Epithelial cell of prostate (primary cell): ENCODE data around the gene ZSCAN31.

ENCODE experiments used
- DNase-seq: peaks from one replicate; pipeline ENCODE4 v3.0.0-alpha.2; 2011; ENCODE audit warnings: low read depth, low spot score
- H3K27ac ChIP-seq: fragments of 450-650 bp; 2 replicates; pipeline ENCODE4 v1.5.1; 2017; ENCODE audit warnings: mild to moderate bottlenecking

Gene ZSCAN31

DNA sequence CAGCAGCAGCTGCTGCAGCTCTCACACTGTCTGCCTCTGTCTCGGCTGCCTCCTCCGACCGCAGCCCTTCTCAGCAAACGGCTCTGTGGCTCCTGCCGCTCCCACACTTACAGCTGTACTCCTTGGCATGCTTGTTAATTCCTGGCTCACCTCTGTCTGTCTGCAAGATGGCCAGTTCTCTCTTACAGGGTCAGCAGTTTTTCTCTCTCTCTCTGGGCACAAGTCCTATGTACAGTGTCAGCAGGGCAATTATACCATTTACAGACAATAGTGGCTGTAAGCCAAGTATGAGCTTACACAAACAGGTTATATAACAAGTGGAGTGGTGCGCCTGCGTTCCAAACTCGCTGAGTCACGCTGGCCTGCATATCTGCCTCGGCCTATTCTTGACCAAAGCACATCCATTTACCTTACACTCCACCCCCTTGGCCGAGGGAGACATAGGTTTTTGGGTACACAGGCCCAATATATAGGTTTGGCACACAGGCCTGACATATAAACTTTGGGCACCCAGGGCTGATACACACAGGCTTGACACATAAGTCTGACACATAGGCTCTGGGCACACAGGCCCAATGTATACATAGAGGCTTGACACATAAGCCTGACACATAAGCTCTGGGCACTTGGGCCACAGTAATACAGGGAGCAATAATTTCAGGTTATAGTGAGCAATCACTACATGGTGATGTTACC is 18.2 kb upstream of the ZSCAN31 start:
- peak; percentile 69 for DNase-seq
- peak overlapping the region; percentile 72 for H3K27ac ChIP-seq

DNA sequence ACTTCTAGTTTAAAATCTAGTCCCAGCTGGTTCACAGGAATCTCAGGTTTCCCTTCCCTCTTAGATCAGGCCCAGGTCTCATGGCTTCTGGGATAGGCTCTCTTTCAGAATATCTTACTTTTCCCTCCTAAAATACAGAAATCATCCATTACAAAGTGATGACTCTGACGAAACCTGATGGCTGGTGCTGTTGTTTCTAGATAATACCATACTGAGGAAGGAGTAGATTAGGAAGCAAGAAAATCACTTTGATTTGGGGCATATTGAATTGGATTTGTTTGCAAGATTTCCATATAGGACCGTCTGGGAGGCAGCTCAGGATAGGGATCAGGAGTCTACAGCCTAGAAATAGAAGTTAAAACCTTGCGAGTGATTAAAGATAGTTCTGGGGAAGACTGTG is 17.4 kb upstream of the ZSCAN31 start:
- DNase-seq: no peak
- peak overlapping the region; percentile 72 for H3K27ac ChIP-seq

DNA sequence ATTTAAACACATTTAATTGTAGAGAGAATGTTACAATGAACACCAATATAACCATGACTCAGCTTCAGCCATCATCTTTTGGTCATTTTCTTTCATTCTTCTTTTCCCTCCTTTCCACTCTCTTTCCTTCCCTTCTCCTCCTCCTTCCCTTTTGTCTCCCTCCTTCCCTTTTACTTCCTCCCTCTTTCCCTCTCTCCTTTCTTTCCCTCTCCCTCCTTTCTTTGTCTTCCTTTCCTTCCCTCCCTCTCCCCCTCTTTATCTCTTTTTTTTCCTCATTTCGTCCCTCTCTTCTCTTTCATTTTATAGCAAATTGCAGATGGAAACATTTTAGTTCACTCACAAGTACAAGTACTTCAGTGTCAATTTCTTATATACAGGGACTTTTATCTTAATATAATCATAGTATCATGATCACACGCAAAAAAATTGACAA is 15.6 kb upstream of the ZSCAN31 start:
- no peak overlapping the region for H3K27ac ChIP-seq
- no peak for DNase-seq

DNA sequence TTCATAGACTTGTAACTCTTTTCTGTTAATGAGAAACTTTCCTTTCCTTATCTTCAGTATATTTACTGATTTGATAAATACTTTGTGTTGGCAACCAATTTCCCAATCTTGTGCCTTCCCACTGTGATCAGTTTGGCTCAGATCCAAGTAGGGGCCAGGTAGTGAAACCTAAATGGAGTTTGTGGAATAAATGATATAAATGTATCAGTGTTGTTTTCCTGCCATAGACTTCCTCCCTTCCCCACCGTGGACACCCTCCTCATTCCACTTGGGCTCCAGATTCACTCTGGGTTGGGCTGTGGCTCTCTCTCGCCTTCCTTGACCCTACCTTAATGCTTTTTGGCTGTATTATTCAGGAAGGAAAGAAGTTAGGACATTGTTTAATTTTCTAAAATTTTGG is 15.1 kb upstream of the ZSCAN31 start:
- DNase-seq: no peak
- no peak overlapping the region for H3K27ac ChIP-seq

DNA sequence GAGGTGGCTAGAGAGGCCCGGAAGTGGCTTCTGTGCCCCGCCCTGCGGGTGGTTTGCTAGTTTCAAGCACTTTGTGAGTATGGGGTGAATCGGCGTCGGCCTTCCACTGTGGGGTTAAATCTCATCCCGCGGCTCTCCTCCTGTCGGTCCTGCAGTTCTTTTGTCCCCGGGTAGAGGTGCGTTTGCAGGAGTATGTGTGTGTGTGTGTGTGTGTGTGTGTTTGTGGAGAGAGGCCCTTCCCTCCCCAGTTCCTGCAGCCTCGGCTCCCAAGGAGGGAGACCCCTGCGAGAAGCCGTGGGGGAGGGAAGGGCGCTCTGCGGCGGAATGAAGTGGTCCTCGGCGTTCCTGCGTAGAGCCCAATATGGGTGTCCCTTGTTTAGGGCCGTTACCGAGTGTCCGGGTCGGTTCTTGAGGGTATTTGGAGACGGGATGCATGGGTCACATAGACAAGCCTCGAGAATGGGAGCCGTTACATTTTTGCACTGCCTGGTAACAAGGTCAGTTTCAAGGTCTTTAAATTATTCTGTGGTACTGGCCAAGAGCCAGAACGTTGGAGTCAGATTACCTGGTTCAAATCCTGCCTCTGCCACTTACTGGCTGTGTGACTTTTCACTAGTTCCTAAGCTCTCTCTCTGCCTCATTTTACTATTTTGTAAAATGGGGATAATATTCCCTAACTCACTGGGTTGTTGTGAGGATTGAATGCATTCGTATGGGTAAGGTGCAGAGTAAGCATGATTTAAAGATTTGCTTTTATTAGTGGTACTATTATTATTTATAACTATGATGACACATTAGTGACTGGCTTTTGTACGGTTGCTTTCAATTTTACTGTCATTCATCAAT is 14.2 kb upstream of the ZSCAN31 start, which contains the start of gene ZKSCAN3:
TSS of gene ZKSCAN3 (plus strand) at position 56 of the 846 bp plus-strand sequence. CDS start 9,640 bp downstream, outside the sequence.
- DNase-seq: no peak
- H3K27ac ChIP-seq: peak within 1 kb of the TSS; percentile 67

DNA sequence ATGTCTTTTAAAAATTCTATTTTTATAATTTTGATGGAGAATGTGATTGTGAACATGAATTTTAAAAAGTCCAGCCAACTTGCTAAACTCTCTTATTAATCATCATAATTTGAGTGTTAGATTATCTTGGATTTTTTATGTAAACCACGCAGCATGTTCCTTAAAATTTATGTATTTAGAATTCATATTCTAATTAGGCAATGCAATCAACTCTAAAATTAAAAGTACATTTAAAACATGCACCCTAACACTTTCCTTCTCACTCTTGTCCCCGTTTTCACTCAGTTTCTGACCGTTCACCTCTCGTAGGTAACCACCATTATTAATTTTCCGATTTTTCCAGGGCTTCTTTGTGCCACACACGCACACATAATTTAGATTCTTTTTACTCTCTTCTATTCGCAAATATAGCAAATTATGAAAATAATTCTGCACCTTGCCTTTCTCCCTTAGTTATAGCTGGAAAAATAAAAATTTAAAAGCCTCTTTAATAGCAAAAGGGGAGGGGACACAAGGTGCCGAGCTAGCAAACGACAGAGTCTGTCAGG is 13.5 kb upstream of the ZSCAN31 start:
- H3K27ac ChIP-seq: peak overlapping the region; percentile 67
- no peak for DNase-seq

DNA sequence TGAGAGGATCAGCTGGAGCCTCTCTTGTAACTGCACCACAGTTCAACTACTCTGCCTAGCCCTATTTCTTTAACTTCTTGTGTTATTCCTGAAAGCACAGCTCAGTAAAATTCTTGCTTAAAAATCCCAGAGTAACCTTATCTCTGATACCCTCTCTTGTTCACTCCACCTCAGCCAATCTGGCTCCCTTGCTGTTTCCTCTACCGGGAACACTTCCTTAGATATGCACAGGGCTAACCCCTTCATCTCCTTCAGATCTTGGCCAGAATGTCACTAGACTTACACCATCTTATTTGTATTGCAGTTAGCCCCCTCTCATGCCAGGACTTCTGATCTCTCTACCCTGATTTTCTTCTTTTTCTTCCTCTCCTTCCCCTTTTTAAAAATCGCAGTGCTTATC is 11.2 kb upstream of the ZSCAN31 start:
- no peak overlapping the region for H3K27ac ChIP-seq
- DNase-seq: no peak

DNA sequence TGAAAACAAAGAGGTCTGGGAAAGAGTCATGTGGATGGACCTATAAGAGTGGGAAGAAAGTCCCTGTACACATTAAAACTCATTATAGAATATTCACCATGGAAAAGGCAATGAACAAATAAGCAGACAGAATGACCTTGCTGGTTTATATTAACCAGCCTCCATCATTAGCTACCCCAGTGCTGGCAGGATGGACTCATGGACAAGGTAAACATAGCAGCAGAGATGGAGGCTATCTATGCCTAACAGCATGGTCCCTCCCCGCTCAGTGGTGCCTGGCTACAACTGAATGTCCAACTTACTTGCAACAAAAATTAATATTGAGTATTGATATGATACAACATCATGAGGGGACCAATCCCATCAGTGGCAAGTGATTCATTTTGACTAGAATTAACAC is 9.3 kb upstream of the ZSCAN31 start:
- H3K27ac ChIP-seq: no peak overlapping the region
- DNase-seq: no peak

DNA sequence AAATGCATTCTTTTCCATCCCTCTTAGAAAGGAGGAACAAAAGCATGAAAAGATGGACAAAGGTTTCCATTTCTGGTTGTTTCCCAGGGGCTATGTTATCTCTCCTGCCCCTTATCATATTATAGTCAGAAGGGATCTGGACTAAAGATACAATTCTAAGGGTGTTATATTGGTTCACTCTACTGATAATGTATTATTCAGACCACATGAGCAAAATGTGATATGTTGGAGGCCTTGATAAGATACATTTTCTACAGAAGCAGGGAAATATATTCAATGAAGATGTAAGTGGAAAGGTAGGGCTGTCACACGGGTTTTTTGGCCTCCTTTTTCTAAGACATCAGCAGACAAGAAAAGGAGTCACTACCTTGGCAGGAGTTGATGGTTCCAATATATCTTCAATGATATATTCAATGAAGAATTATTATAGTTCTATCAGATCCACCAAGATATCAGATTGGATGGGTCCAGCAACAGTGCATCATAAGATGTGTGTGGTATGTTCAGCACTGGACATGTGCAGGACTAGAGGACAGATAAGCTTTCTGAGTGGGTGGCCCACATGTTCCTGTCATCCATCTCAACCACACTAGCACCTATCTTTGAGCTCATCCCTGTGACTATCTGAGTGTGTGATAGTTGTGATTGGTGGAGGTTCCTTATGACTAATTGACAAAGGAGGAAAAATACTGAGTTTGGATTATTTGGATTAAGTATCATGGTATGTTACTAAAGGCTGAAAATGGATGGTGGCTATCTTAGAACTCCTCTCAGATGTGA is 8.1 kb upstream of the ZSCAN31 start:
- DNase-seq: no peak
- H3K27ac ChIP-seq: no peak overlapping the region

DNA sequence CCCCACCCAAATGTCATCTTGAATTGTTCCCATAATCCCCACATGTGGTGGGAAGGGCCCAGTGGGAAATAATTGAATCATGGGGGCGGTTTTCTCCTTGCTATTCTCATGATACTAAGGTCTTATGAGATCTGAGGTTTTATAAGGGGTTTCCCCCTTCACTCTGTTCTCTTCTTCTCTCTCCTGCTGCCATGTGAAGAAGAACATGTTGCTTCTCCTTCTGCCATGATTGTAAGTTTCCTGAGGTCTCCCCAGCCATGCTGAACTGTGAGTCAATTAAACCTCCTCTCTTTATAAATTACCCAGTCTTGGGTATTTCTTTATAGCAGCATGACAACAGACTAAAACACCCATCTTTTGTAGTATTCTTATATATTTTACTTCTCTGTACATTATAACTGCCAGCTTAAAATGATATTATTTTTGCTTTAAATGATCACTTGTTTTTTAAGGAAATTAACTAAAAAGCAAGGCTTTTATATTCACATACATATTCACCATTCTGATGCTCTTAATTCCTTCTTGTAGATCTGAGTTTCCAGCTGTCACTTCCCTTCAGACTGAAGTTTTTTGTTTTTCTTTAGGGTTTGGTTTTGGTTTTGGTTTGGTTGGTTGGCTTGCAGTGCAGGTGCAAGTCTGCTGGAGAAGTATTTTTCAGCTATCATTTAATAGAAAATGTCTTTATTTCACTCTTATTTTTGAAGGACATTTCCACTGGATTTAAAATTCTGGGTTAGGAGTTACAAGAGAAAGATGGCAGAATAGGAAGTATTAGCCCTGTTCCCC is 4.6 kb upstream of the ZSCAN31 start:
- no peak overlapping the region for H3K27ac ChIP-seq
- DNase-seq: no peak

DNA sequence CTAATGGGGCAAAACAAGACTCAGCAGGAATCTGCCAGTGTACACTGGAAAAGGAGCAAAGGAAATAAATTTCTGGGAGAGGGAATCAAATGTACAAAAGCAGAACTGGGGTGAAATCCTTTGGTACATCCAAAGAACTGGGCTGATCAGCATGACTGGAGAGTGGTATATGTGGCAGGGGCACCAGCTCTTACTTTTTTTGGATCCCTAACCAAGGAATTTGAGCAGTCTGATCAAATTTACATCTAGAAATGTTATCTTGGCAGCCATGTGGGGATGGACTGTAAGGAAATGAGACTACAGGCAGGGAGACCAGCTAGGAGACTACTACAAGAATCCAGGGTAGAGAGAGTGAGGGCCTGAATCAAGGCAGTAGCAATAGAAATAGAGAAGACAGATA is 1.2 kb upstream of the ZSCAN31 start:
- peak overlapping the region; percentile 93 for H3K27ac ChIP-seq
- no peak for DNase-seq

DNA sequence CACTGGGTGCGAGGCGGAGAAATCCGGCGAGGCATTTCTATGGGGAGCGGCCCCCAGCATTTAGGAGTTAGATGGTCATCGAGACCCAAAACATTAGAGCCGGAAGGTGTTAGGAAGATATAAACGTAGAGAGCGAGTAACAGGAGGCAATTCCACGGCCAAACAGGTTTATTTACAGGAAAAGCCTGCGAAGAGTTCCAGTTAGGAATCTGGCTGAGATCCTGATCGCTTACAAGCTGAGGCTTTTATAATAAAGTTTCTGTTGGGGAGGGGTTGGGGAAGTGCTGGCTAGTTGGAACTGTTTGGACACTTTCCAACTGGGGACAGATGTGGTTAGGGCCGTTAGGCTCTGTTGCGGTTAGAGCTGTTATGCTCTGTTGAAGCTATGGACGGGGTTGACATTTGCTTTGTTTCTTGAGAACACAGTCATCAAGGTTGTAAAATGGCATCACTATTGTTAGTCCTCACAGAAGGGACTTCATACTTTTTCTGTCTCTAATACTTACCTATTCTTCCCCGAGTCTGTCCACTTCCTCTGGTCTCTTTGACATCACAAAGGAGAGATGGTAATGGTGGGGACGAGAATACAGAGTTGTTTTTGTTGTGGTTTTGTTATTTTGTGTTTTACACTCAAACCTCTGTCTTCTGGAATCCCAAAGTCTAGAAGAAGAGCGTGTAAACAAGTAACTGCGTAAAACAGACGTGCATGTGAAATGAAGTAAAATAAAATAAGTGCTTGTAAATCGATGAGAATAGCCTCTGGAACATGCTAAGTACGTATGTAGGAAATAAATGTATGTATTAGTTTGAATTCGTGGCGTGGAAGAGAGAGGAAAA is 554 bp upstream of the ZSCAN31 start:
- H3K27ac ChIP-seq: peak overlapping the region; percentile 93
- no peak for DNase-seq

DNA sequence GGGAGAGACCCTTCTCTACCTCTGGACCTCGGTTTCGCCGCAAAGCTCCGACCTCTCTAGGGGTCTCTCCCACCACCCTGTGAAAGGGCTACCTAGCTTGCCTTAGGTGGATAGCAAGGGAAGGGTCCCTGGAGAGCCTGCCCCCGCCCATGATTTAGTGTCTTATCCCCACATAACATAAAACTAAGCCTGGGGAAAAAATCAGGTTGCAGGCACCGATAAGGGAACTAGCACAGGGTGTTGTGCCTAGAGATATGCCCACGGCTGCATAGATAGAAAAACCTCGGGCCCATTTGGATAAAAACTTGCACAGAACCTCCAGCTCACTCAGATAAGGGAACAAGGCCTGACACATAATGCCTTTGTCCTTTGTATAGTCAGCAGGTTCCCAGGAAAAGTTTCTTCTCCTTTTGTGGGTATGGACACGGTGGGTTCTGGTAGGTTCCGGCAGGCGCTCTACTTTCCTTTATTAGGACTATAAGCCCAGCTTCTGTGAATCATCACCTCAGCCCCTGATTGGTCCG is 846 bp downstream of the ZSCAN31 start:
- peak overlapping the region; percentile 93 for H3K27ac ChIP-seq
- no peak for DNase-seq

DNA sequence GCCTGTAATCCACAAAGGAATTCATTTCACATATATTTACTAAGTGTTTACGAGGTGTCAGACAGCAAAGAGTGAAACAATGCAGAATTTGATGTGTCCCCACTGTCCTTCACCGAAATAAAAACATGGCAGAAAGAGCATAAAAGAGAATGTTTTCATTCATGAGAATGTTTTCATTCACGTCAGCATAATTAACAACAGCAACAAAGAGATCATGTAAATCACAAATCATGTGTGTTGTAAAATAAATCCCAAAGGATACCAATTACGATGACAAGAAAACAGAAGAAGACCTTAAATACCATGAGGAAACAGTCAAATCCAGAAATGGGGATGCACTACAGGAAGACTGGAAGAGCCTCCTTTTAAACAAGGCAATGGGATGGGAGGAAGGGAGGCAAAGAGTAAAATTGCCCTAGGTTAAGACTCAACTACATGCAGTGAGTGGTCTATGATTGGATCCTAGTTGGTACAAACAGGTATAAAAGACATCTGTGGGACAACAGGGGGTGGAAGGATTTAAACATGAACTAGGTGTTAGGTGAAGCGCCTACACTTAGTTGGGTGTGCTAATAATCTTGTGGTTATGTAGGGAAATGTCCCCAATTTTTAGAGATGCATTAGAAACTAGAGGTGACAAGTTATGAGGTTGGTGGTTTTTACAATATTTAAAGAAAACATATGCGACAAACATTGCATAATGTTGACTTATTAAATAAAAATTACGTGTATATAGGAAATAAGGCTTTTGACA is 1.5 kb downstream of the ZSCAN31 start:
- no peak overlapping the region for H3K27ac ChIP-seq
- DNase-seq: no peak

DNA sequence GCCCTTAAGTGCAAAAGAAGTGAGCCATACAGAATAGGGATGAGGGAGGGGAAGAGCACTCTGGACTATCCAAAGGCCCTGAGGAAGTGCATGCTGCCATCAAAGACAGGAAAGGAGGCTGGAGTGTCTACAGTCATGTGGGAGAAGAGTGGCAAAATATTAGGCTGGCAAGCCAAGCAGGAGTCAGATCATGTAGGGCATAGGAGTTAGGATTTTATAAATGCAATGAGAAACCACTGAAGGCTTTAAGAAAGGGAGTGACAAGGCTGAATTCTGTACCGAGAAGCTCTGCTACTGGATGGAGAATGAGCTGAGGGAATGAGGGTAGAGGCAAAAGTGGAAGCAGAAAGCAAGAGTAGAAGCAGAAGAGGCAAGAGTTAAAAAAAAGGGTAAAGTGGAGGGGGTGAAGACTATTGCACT is 2.3 kb downstream of the ZSCAN31 start:
- H3K27ac ChIP-seq: no peak overlapping the region
- DNase-seq: no peak

DNA sequence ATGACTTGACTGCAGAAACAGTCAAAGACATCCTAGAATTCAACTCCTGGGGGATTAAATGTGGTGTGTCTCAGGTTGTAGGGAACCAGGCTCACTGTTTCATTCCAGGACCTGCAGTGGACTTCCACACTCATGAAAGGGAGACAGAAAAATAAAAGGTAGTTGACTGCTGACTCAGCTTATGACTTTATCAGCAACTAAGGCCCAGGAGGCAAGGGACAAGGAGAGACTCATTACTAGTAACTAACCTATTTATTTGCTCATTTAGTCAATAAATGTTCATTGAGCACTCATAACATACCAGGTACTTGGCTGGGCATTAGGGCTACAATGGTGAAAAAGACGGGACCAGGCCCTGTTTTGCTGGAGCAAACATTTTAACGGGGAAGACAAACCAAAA is 2.9 kb downstream of the ZSCAN31 start:
- no peak for DNase-seq
- H3K27ac ChIP-seq: no peak overlapping the region

DNA sequence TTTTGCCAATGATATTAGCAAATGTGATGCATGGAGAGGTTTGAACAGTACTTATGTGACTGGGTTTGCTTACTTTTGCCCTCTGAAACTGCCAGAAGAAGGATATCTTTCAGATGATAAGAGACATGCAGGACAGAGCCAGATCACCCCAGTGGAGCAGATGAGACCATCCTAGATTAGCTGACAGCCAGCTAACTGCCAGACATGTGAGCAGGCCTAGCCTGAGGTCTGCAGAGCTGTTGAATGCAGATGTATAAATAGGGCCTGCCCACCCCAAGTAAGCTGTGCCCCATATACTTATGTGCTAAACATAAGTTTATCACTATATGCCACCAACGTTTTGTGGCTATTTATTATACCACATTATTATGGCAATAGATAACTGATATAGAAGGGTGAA is 5.9 kb downstream of the ZSCAN31 start:
- no peak overlapping the region for H3K27ac ChIP-seq
- no peak for DNase-seq

DNA sequence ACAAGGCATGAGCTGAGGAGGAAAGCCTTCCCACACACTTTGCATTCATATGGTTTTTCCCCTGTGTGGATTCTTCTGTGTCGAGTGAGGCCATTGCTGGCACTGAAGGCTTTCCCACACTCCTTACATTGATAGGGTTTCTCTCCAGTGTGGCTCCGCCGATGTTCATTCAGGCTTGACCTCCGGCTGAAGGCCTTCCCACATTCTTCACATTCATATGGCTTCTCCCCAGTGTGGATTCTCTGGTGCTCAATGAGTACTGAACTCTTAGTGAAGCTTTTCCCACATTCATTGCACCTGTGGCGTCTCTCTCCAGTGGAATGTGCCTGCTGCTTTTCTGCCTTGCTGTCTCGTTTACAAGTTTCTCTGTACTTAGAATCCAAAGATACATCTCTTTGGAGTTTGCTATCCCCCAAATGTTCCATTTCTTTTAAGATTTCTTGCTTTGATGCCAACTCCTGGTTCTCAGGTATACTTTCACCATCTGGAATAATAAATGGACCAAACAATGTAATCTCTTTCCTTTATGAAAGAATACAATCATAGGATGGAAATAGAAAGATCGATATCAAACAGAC is 9.5 kb downstream of the ZSCAN31 start:
- H3K27ac ChIP-seq: no peak overlapping the region
- DNase-seq: no peak
